Activated T-cell treated with anti-CD3 and anti-CD28 coated beads, Interleukin-2, amount 50 U/mL, for 24 hours (primary cell): ENCODE data around the gene ARHGAP33.
A peak's percentile ranks its signal among the peaks of the same experiment; 100 is the strongest.

Experiments used
- DNase-seq: peaks from one replicate; pipeline ENCODE4 v3.0.0-alpha.2; 2020
- H3K27ac Mint-ChIP-seq: 2 replicates; pipeline ENCODE4 v1.8.0; 2020; ENCODE audit warnings: mild to moderate bottlenecking, mixed read lengths
- H3K27me3 Mint-ChIP-seq: 2 replicates; pipeline ENCODE4 v1.8.0; 2020; ENCODE audit warnings: mixed read lengths
- H3K36me3 Mint-ChIP-seq: 2 replicates; pipeline ENCODE4 v1.8.0; 2020; ENCODE audit warnings: low read depth, mixed read lengths
- H3K4me1 Mint-ChIP-seq: 2 replicates; pipeline ENCODE4 v1.8.0; 2020; ENCODE audit warnings: low read depth, mixed read lengths
- H3K4me3 Mint-ChIP-seq: 2 replicates; pipeline ENCODE4 v1.8.0; 2020; ENCODE audit warnings: mild to moderate bottlenecking, moderate library complexity, mixed read lengths
- H3K9me3 Mint-ChIP-seq: 2 replicates; pipeline ENCODE4 v1.8.0; 2020; ENCODE audit warnings: mixed read lengths

Gene ARHGAP33

GRCh38 chr19:35746087-35746462, 29.3 kb upstream of the ARHGAP33 start:
- peak overlapping the region; percentile 100 for H3K27ac Mint-ChIP-seq
- no peaks in the 10 kb centered on the region for H3K27me3 Mint-ChIP-seq
- no peaks in the 10 kb centered on the region for H3K9me3 Mint-ChIP-seq
- H3K4me3 Mint-ChIP-seq, result peak overlapping the region; percentile 99
- no peak for DNase-seq
- peaks cover 52% of the 10 kb centered on the region for H3K36me3 Mint-ChIP-seq
- H3K4me1 Mint-ChIP-seq, result peaks cover 65% of the 10 kb centered on the region

GRCh38 chr19:35746531-35746930, 28.8 kb upstream of the ARHGAP33 start:
- Mint-ChIP-seq H3K9me3 (no peaks in the 10 kb centered on the region), H3K36me3 (peaks cover 51% of the 10 kb centered on the region), H3K4me3 (peak overlapping the region; percentile 99), H3K4me1 (peaks cover 64% of the 10 kb centered on the region), H3K27ac (peak overlapping the region; percentile 100), H3K27me3 (no peaks in the 10 kb centered on the region)
- DNase-seq, result no peak

- peak; percentile 96 for DNase-seq
Observed at GRCh38 chr19:35748106-35749020, 27.0 kb upstream of the ARHGAP33 start, which contains the start of gene LIN37. Gene LIN37 (plus strand): TSS chr19:35748576. CDS start chr19:35748725, 149 bp downstream.

GRCh38 chr19:35750167-35750566, 25.2 kb upstream of the ARHGAP33 start:
- no peak for DNase-seq
- H3K4me1 Mint-ChIP-seq, result peaks cover 40% of the 10 kb centered on the region
- H3K36me3 Mint-ChIP-seq, result peaks cover 51% of the 10 kb centered on the region
- peak overlapping the region; percentile 41 for H3K4me3 Mint-ChIP-seq
- H3K9me3 Mint-ChIP-seq, result no peaks in the 10 kb centered on the region
- peak overlapping the region; percentile 38 for H3K27ac Mint-ChIP-seq
- peaks cover 1% of the 10 kb centered on the region for H3K27me3 Mint-ChIP-seq

More at GRCh38 chr19:35748106-35749020, 27.0 kb upstream of the ARHGAP33 start, which contains the start of gene LIN37:
- Mint-ChIP-seq H3K27ac (peak within 1 kb of the TSS; percentile 98), H3K27me3 (no peaks in the 10 kb centered on the region), H3K4me1 (peaks cover 49% of the 10 kb centered on the region), H3K9me3 (no peaks in the 10 kb centered on the region), H3K36me3 (peaks cover 49% of the 10 kb centered on the region), H3K4me3 (peak within 1 kb of the TSS; percentile 97)

GRCh38 chr19:35751839-35752745, 23.3 kb upstream of the ARHGAP33 start:
- Mint-ChIP-seq H3K27ac (no peak overlapping the region), H3K4me3 (no peak overlapping the region), H3K27me3 (peaks cover 8% of the 10 kb centered on the region), H3K4me1 (peaks cover 38% of the 10 kb centered on the region), H3K36me3 (peaks cover 43% of the 10 kb centered on the region), H3K9me3 (no peaks in the 10 kb centered on the region)
- DNase-seq, result no peak

DNA sequence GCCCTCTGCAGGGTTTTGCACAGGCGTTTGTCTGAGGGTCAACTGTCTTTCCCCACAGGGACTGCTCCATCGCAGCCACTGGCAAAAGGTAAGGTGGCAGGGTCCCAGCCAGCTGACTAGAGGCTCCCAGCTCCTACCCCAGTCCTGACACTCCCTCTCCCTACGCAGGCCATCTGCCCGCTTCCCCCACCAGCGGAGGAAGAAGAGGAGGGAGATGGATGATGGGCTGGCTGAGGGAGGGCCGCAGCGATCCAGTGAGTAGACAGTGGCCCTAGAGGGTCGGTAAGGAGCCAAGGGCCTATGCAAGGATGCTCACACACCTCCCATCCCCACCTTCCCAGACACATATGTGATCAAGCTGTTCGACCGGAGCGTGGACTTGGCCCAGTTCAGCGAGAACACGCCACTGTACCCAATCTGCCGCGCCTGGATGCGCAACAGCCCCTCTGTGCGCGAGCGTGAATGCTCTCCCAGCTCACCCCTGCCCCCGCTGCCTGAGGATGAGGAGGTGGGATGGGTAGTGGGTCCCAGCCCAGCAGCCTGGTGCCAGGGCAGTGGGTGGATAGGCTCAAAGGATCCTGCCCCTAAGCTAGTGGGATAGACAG, 22.5 kb upstream of the ARHGAP33 start:
- Mint-ChIP-seq H3K36me3 (peaks cover 39% of the 10 kb centered on the region), H3K9me3 (no peaks in the 10 kb centered on the region), H3K4me1 (peaks cover 38% of the 10 kb centered on the region), H3K27me3 (peaks cover 8% of the 10 kb centered on the region), H3K27ac (no peak overlapping the region), H3K4me3 (no peak overlapping the region)
- DNase-seq, result no peak

- no peak overlapping the region for H3K27ac Mint-ChIP-seq
- H3K4me3 Mint-ChIP-seq, result no peak overlapping the region
- peaks cover 32% of the 10 kb centered on the region for H3K4me1 Mint-ChIP-seq
- DNase-seq, result no peak
- H3K9me3 Mint-ChIP-seq, result no peaks in the 10 kb centered on the region
- H3K36me3 Mint-ChIP-seq, result peaks cover 39% of the 10 kb centered on the region
- peaks cover 8% of the 10 kb centered on the region for H3K27me3 Mint-ChIP-seq
Observed at GRCh38 chr19:35753634-35754369, 21.6 kb upstream of the ARHGAP33 start.

- Mint-ChIP-seq H3K9me3 (no peaks in the 10 kb centered on the region), H3K27ac (no peak overlapping the region)
Observed at GRCh38 chr19:35754370-35755130, 20.8 kb upstream of the ARHGAP33 start.

DNA sequence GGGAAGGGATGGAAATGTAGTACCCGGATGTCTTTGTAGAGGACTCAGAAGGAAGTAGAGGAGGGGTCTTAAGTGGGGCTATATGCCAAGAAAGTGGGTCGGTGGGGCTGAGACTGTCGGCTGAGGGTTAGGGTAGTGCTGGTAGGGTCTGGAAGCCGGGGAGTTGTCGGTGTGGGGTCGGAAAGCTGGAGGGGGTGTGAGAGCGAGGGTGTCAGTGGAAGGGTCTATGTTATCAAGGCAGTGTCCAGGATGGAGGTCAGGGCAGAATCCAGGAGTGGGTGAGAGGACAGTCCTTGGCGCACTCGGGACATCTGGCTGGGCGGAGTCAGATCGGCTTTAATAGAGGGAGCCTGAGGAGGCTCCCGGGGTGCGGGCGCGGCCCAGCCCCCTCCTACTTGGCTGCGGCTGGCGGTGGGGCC, 20.2 kb upstream of the ARHGAP33 start:
- Mint-ChIP-seq H3K9me3 (no peaks in the 10 kb centered on the region), H3K27ac (peak overlapping the region; percentile 14), H3K36me3 (peaks cover 50% of the 10 kb centered on the region), H3K27me3 (peaks cover 8% of the 10 kb centered on the region), H3K4me3 (no peak overlapping the region), H3K4me1 (peaks cover 36% of the 10 kb centered on the region)
- DNase-seq, result no peak

More at GRCh38 chr19:35754370-35755130, 20.8 kb upstream of the ARHGAP33 start:
- no peak for DNase-seq
- Mint-ChIP-seq H3K27me3 (peaks cover 8% of the 10 kb centered on the region), H3K4me1 (peaks cover 35% of the 10 kb centered on the region), H3K36me3 (peaks cover 45% of the 10 kb centered on the region), H3K4me3 (no peak overlapping the region)

DNA sequence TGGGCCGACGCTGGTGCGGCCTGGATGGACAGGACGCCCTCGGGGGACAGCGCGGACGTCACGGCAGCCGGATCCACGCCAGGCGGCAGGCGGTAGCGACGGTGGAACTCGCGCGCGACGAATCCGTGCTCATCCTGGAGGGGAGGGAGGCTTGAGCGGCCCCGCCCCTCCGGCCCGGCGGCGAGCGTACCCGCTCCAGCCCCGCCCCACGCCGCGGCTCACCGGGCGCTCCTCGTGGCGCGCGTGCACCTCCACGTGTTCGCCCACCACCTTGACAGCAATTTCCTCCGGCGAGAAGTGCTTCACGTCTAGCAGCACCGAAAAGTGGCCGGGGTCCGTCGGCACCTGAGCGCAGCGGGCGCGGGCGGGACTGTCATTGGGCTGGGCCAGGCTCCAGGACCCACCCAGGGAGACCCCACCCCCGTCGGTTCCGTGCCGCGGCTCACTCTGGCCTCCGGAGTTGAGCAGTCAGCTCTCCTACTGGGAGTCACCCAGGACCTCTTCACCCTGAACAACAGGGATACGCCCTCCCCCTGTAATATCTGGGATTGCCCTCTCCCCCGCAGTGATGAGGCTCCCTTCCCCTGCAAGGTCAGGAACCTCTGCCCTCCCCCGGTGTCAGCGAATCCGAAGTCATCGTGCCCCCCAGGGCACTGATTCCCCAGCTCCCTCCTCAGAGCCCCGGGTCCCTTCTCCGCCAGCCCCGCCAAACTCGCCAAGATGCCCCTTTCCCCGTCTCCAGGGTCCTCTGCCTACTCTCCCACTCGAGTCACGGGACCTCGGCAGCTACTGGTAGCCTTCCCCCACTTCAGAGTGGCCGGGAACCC, 19.6 kb upstream of the ARHGAP33 start:
- H3K9me3 Mint-ChIP-seq, result no peaks in the 10 kb centered on the region

DNA sequence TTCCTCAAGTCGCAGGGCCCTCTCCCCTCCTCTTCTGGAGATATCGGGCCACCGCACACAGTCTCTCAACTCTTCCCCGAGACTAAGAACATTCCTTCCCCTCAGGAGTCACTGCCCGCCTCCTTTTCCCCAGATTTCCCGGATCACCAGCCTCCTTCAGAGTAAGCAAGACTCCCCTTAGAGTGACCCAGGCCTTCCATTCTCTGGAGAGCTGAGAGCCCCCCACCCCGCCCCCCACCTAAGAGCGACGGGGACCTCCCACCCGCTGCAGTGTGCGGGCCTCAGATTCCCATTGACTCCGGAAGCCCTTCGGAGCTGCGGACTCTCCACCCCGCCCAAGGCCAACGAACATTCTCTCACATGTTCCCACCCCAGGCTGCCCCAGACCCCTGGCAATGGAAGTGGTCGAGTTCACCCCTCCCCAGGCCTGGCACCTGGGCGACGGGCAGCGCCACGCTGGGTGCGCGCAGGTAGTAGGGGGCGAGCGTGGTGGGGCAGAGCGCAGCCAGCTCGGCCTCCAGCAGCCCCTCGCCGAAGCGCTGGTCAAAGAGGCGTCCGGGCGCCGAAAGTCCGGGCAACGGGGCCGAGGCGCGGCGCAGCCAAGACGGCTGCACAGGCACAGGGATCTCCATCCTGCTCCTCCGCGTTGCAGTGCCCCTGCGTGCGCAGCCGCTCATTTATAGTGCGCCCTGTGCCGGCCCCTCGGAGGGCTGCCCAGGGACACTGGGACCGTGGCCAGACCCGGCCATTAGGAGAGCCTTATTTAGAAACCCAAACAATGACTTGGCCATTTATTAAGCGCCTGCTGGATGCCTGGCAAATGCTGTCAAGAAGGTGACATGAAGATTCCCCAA, 18.8 kb upstream of the ARHGAP33 start, which contains the start of gene HSPB6:
HSPB6 (minus strand) TSS at position 653 of the 854 bp plus-strand sequence; CDS start at position 632, 21 bp downstream.
- no peak for DNase-seq
- Mint-ChIP-seq H3K36me3 (peaks cover 61% of the 10 kb centered on the region), H3K27me3 (peaks cover 8% of the 10 kb centered on the region), H3K27ac (peak within 1 kb of the TSS; percentile 94), H3K4me3 (peak within 1 kb of the TSS; percentile 92), H3K4me1 (peaks cover 36% of the 10 kb centered on the region), H3K9me3 (no peaks in the 10 kb centered on the region)

More for the DNA sequence above, 19.6 kb upstream of the ARHGAP33 start:
- Mint-ChIP-seq H3K4me1 (peaks cover 36% of the 10 kb centered on the region), H3K36me3 (peaks cover 55% of the 10 kb centered on the region), H3K4me3 (peak overlapping the region; percentile 57), H3K27me3 (peaks cover 8% of the 10 kb centered on the region), H3K27ac (no peak overlapping the region)
- peak; percentile 75 for DNase-seq
